ENCODE results near the gene LCE2A.

DNA sequence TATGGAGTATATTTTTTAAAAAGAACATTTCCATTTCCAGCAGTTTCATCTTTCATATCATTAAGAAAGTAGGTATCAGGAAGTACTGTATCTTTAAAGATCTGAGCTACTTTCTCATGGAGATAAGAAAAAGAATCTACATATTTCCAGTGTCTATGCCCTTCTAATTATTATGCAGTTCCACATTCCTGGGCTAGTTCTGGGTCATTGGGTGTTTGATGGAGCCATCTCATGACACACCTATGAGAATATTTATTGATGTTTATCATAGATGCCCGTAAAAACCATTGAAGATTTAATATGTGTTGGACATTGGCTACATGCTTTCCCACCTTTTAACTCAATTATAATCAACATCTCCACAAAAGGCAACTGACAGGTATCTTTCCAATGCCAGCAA is 30.8 kb downstream of the LCE2A start:
- TF ChIP-seq POLR2A (IDR thresholded peaks at IDR 0.05), result no peak
- TF ChIP-seq, protein P1, sequence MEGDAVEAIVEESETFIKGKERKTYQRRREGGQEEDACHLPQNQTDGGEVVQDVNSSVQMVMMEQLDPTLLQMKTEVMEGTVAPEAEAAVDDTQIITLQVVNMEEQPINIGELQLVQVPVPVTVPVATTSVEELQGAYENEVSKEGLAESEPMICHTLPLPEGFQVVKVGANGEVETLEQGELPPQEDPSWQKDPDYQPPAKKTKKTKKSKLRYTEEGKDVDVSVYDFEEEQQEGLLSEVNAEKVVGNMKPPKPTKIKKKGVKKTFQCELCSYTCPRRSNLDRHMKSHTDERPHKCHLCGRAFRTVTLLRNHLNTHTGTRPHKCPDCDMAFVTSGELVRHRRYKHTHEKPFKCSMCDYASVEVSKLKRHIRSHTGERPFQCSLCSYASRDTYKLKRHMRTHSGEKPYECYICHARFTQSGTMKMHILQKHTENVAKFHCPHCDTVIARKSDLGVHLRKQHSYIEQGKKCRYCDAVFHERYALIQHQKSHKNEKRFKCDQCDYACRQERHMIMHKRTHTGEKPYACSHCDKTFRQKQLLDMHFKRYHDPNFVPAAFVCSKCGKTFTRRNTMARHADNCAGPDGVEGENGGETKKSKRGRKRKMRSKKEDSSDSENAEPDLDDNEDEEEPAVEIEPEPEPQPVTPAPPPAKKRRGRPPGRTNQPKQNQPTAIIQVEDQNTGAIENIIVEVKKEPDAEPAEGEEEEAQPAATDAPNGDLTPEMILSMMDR (IDR thresholded peaks at IDR 0.05), result no peak
